SK-MEL-5 (cell line): ENCODE data around the gene PATL1. TPM values are rescaled to one million over a fixed set of nuclear protein-coding genes. Genes with fewer than 3 reads are reported as not detected.
A peak's percentile ranks its signal among the peaks of the same experiment; 100 is the strongest.

Experiments
- DNase-seq: peaks from one replicate; pipeline ENCODE4 v3.0.0-alpha.2; 2016; ENCODE audit warnings: low read depth, low spot score
- in situ Hi-C: cut with HindIII; loops from 2 replicates; pipeline ENCODE4 v1.10.0; 2016; ENCODE audit warnings: low sequenced_read_pairs, high pct_unique_total_duplicates, low pct_unique_long_range_greater_than_20kb
- total RNA-seq: library from RNA; depleted of rRNA; stranded (reverse); fragments of >200 nt; shearing (Covaris generic); gene quantifications from 2 replicates; pipeline ENCODE4 v1.2.3, GENCODE V29; 2014

The PATL1 gene
- total RNA-seq, 1 experiment from 2014 or later, result 18.4 TPM

GRCh38 chr11:59679347-59679746, 10.5 kb upstream of the PATL1 start:
- in situ Hi-C loops, result no loop called here
- no peak for DNase-seq

- in situ Hi-C loops, result no loop called here
- no peak for DNase-seq
Measured at GRCh38 chr11:59678813-59679165, 10.0 kb upstream of the PATL1 start.

GRCh38 chr11:59678118-59678812, 9.4 kb upstream of the PATL1 start:
- DNase-seq, result peak; percentile 2
- in situ Hi-C loops, result no loop called here

GRCh38 chr11:59676205-59676604, 7.4 kb upstream of the PATL1 start:
- in situ Hi-C loops, result no loop called here
- no peak for DNase-seq

- DNase-seq, result no peak
- in situ Hi-C loops, result no loop called here
Measured at GRCh38 chr11:59674291-59674690, 5.5 kb upstream of the PATL1 start.

- in situ Hi-C loops, result no loop called here
- no peak for DNase-seq
Measured at GRCh38 chr11:59673291-59673690, 4.5 kb upstream of the PATL1 start.

GRCh38 chr11:59671471-59671870, 2.6 kb upstream of the PATL1 start:
- in situ Hi-C loops, result no loop called here
- no peak for DNase-seq

- peak; percentile 53 for DNase-seq
- in situ Hi-C loops, result no loop called here
Measured at GRCh38 chr11:59669611-59670009, 773 bp upstream of the PATL1 start.

GRCh38 chr11:59668188-59668949, 468 bp downstream of the PATL1 start:
- peak; percentile 47 for DNase-seq
- in situ Hi-C loops, result no loop called here

- in situ Hi-C loops, result no loop called here
- DNase-seq, result no peak
Measured at GRCh38 chr11:59667812-59668187, 1.0 kb downstream of the PATL1 start.

- no peak for DNase-seq
- in situ Hi-C loops, result no loop called here
Measured at GRCh38 chr11:59666969-59667368, 1.9 kb downstream of the PATL1 start.

GRCh38 chr11:59660621-59661020, 8.2 kb downstream of the PATL1 start:
- in situ Hi-C loops, result no loop called here
- no peak for DNase-seq

- in situ Hi-C loops, result no loop called here
- DNase-seq, result no peak
Measured at GRCh38 chr11:59659981-59660380, 8.9 kb downstream of the PATL1 start.

- in situ Hi-C loops, result no loop called here
Measured at GRCh38 chr11:59658036-59658435, 10.8 kb downstream of the PATL1 start.

GRCh38 chr11:59654893-59655292, 13.9 kb downstream of the PATL1 start:
- DNase-seq, result no peak
- in situ Hi-C loops, result no loop called here

More at GRCh38 chr11:59658036-59658435, 10.8 kb downstream of the PATL1 start:
- no peak for DNase-seq

GRCh38 chr11:59647245-59647980, 21.4 kb downstream of the PATL1 start:
- peak; percentile 89 for DNase-seq
- in situ Hi-C loops, result no loop called here

GRCh38 chr11:59644528-59644927, 24.3 kb downstream of the PATL1 start:
- in situ Hi-C loops, result no loop called here
- no peak for DNase-seq

GRCh38 chr11:59643390-59643789, 25.4 kb downstream of the PATL1 start:
- in situ Hi-C loops, result no loop called here
- no peak for DNase-seq

- in situ Hi-C loops, result no loop called here
- DNase-seq, result no peak
Measured at GRCh38 chr11:59641156-59641555, 27.7 kb downstream of the PATL1 start.
